ENCODE data around the gene NSF. TPM values are rescaled to one million over a fixed set of nuclear protein-coding genes. Genes with fewer than 3 reads are reported as not detected.
"Not testable (repeated sequence)": the region's sequence is repeated elsewhere in the genome, so short reads cannot be mapped to it uniquely, and the experiment has no call there.

The NSF gene
- total and polyA plus RNA-seq, 3 donors from 2014 or later, result 31.5 to 42.9 (median 37.4) TPM

DNA sequence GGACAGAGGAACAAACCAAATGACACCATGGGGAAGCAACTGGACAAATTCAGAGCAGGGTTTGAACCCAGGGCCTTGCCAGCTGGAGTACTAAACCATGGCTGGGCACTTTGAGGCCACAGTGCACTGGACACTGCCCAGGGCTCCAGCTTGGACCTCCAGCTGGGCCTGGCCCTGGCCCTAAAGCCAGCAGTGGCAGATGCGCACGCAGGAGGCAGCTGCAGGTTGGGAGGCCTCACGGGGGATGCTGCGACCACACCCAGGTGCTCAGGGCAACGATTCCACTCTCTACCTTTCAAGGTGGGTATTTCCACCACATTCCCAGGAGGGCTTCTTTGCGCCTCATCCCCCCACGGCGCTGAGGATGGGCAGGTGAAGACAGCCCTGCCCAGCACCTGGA lies 199.1 kb downstream of the NSF start:
- no peaks in the 10 kb centered on the region for H3K36me3 ChIP-seq (ENCODE audit: low read depth, missing control alignments)
- no peak overlapping the region for H3K27ac ChIP-seq
- no peak for TF ChIP-seq CTCF (IDR thresholded peaks at IDR 0.05)
- no peak for TF ChIP-seq POLR2A (IDR thresholded peaks at IDR 0.05)
- H3K9me3 ChIP-seq, result no peaks in the 10 kb centered on the region
- H3K4me3 ChIP-seq, result no peak overlapping the region
- DNase-seq, result no peak
- no peaks in the 10 kb centered on the region for H3K27me3 ChIP-seq
- WGBS, 2 donors, result 93 to 94% methylated on average over 5 to 8 of the region's 8 CpGs
- H3K4me1 ChIP-seq, result no peaks in the 10 kb centered on the region
- intact Hi-C loops (cut with DNase I; ENCODE audit: low total_unique reads), result no loop called here

GRCh38 chr17:46790216-46790615 lies 199.7 kb downstream of the NSF start:
- TF ChIP-seq POLR2A (IDR thresholded peaks at IDR 0.05) (no peak), CTCF (IDR thresholded peaks at IDR 0.05) (no peak)
- Histone ChIP-seq H3K27me3 (no peaks in the 10 kb centered on the region), H3K4me3 (no peak overlapping the region), H3K36me3 (ENCODE audit: low read depth, missing control alignments) (no peaks in the 10 kb centered on the region), H3K27ac (no peak overlapping the region), H3K9me3 (no peaks in the 10 kb centered on the region), H3K4me1 (no peaks in the 10 kb centered on the region)
- intact Hi-C loops (cut with DNase I; ENCODE audit: low total_unique reads), result no loop called here
- no peak for DNase-seq
- WGBS, 2 donors, result 56 to 84% methylated on average over 3 of the region's 3 CpGs

GRCh38 chr17:46791531-46791930 lies 201.1 kb downstream of the NSF start:
- no peaks in the 10 kb centered on the region for H3K4me1 ChIP-seq
- H3K4me3 ChIP-seq, result no peak overlapping the region
- no peaks in the 10 kb centered on the region for H3K36me3 ChIP-seq (ENCODE audit: low read depth, missing control alignments)
- intact Hi-C loops (cut with DNase I; ENCODE audit: low total_unique reads), result no loop called here
- TF ChIP-seq POLR2A (IDR thresholded peaks at IDR 0.05) (no peak), CTCF (IDR thresholded peaks at IDR 0.05) (no peak)
- no peak overlapping the region for H3K27ac ChIP-seq
- H3K9me3 ChIP-seq, result no peaks in the 10 kb centered on the region
- DNase-seq, result no peak
- no peaks in the 10 kb centered on the region for H3K27me3 ChIP-seq
- WGBS, 2 donors, result 84 to 85% methylated on average over 5 of the region's 5 CpGs

DNA sequence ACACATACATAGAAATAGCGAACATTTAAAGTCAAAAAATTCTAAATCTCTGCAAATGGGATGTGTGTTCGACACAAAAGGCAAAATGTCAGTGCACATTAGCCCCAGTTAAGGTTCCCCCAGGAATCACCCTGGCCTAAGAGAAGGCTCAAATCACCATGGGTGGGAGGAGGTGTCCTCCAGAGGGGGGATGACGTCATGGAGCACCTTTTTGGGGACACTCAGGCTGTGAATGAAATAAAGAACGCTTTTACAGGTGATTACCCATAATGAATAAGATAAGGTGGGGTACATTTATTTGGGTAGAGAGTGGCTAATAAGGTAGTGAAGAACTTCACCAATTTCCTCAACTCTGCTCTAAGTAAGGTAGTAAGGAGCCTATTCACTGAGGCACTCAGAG lies 201.6 kb downstream of the NSF start:
- H3K36me3 ChIP-seq (ENCODE audit: low read depth, missing control alignments), result no peaks in the 10 kb centered on the region
- DNase-seq, result no peak
- no peaks in the 10 kb centered on the region for H3K4me1 ChIP-seq
- 86 to 91% methylated on average over 4 of the region's 4 CpGs for WGBS, 2 donors
- intact Hi-C loops (cut with DNase I; ENCODE audit: low total_unique reads), result no loop called here
- H3K27me3 ChIP-seq, result no peaks in the 10 kb centered on the region
- H3K9me3 ChIP-seq, result no peaks in the 10 kb centered on the region
- H3K27ac ChIP-seq, result no peak overlapping the region
- TF ChIP-seq CTCF (IDR thresholded peaks at IDR 0.05) (no peak), POLR2A (IDR thresholded peaks at IDR 0.05) (no peak)
- no peak overlapping the region for H3K4me3 ChIP-seq

DNA sequence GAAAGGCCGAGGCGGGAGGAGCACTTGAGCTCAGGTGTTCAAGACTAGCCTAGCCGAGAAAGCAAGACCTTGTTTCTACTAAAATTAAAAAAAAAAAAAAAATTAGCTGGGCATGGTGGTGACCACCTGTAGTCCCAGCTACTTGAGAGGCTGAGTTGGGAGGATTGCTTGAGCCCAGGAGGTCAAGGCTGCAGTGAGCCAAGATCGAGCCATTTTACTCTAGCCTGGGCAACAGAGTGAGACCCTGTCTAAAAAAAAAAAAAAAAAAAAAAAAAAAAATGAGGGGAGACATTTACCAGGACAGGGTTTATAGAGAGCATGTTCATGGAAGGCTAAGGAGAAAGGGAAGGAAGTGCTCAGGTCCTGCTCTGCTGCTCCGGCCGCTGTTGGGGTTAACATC lies 202.6 kb downstream of the NSF start:
- H3K4me1 ChIP-seq; H3K4me3 ChIP-seq; H3K27me3 ChIP-seq; DNase-seq; H3K9me3 ChIP-seq; H3K36me3 ChIP-seq (ENCODE audit: low read depth, missing control alignments); intact Hi-C loops (cut with DNase I; ENCODE audit: low total_unique reads); H3K27ac ChIP-seq: not testable (repeated sequence)
- 88 to 91% methylated on average over 6 of the region's 6 CpGs for WGBS, 2 donors

All from testis (tissue), 3 donors.